HG03460 (cell line): ENCODE results near the gene TAF13.
"Not testable (repeated sequence)": the region's sequence is repeated elsewhere in the genome, so short reads cannot be mapped to it uniquely, and the experiment has no call there.

Experiments used
- ATAC-seq: cut with Tn5 transposase; IDR thresholded peaks from one replicate; pipeline ENCODE4 v1.9.1; 2021; ENCODE audit not compliant: unreplicated experiment

TAF13 gene

GRCh38 chr1:109091839-109092193 is 16.0 kb upstream of the TAF13 start:
- ATAC-seq: no peak

DNA sequence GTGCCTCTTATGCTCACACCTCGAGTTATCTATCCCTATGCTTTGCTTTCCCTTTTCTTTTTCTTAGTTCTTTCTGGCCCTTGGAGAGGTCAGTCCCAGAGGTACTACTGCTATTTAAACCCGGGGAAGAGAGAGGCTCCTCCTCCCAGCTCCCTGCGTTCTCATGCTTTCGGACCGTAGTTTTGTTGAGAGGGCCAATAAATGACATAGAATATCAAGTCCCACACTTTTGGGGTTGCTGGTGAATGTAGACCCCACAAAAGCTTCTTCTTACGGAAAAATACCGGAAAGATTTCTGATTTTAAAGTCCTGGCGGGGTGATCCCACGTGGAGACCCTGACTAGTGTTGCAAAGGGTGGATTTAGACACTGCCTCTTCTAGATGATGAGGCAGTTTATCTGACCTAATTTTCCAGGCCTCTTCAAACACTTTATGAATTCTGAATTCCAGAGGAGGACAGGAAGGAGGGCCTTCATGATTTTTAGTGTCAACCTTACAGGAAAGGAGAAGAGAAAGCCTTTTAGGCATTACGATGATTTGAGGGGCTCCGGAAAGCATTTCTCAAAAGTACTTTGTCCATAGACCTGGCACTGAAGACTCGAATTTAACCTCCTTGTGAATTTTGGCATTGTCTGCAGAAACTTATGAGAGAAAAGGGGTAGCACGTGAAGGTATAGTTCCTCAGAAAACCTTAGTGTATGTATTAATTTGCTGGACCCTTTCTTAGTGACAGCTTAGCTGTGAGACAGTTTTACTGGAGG is 15.5 kb upstream of the TAF13 start:
- ATAC-seq: peak; percentile 50

GRCh38 chr1:109090196-109091077 is 14.6 kb upstream of the TAF13 start, which contains the start of gene TMEM167B:
TSS of gene TMEM167B (plus strand) at chr1:109090764. CDS start at chr1:109090873, 109 bp downstream.
- peak; percentile 91 for ATAC-seq

- ATAC-seq: no peak
Measured at GRCh38 chr1:109089242-109090015, 13.6 kb upstream of the TAF13 start.

- ATAC-seq: no peak
Measured at GRCh38 chr1:109084563-109085517, 9.0 kb upstream of the TAF13 start.

GRCh38 chr1:109083923-109084322 is 8.1 kb upstream of the TAF13 start:
- ATAC-seq: no peak

- ATAC-seq: no peak
Measured at GRCh38 chr1:109083501-109083900, 7.7 kb upstream of the TAF13 start.

DNA sequence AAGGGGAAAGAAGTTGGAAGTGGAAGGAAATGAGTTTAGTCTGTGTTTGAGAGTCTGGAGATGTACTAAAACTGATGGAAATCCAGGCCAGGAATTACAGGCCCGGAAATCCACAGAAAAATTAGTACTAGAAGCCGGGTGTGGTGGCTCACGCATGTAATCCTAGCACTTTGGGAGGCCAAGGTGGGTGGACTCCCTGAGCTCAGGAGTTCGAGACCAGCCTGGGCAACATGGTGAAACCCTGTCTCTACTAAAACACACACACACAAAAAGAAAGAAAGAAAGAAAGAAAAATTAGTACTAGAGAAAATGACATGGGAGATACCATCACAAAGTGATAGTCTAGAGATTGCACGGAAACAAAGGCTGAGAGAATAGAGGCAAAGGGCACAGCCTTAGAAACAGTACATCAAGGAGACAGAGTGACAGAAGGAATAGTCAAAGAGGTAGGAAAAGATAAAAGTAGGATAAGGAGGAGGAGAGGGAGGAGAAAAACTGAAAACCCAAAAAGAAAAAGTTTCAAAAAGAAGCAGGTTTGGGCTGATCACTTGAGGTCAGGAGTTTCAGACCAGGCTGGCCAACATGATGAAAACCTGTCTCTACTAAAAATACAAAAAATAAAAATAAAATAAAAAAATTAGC is 4.8 kb upstream of the TAF13 start:
- no peak for ATAC-seq

DNA sequence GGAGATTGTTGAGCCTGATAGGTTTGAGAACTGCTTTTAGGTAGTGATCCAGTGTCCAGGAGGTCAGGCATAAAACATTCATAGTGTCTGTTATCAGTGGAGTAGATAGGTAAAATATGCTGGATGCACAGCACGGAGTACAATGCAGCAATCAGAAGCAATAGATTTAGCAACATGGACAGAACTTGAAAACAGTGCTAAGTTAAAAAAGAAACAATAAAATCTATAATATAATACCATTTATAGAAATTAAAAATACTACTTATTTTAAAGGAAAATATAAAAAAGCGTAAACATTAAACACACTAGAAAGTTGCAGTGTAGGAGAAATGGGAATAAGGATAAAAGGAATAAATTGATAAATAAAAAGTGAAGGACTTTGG is 3.4 kb upstream of the TAF13 start:
- ATAC-seq: no peak

DNA sequence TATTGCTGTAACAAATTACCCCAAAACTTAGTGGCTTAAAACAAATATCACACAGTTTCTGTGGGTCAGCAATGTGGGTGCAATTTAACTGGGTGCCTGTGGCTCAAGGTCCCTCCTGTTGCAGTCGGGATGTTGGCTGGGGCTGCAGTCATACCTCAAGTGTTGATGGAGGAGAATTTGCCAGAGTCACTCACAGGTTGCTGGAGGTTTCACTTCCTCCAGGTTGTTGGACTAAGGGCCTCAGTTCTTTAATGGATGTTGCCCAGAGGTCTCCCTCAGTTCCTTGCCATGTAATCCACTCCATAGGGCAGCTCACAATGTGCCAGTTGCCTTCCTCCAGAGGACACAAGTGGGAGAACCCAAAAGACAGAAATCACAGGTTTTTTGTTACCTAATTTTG is 2.5 kb upstream of the TAF13 start:
- no peak for ATAC-seq

GRCh38 chr1:109069294-109069693 is 6.5 kb downstream of the TAF13 start:
- ATAC-seq: no peak

- no peak for ATAC-seq
Measured at GRCh38 chr1:109067883-109068282, 7.9 kb downstream of the TAF13 start.

DNA sequence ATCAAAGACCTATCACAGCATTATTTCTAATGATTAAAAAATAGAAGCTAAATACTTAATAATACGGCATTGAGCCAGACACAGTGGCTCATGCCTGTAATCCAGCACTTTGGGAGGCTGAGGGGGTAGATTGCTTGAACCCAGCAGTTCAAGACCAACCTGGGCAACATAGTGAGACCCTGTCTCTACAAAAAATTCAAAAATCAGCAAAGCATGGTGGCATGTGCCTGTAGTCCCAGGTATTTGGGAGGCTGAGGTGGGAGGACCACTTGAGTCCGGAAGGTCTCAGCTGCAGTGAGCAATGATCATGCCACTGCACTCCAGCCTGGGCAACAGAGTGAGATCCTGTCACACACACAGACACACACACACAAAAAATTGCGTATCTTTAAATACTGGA is 10.7 kb downstream of the TAF13 start:
- no peak for ATAC-seq

GRCh38 chr1:109061183-109061582 is 14.6 kb downstream of the TAF13 start:
- no peak for ATAC-seq

DNA sequence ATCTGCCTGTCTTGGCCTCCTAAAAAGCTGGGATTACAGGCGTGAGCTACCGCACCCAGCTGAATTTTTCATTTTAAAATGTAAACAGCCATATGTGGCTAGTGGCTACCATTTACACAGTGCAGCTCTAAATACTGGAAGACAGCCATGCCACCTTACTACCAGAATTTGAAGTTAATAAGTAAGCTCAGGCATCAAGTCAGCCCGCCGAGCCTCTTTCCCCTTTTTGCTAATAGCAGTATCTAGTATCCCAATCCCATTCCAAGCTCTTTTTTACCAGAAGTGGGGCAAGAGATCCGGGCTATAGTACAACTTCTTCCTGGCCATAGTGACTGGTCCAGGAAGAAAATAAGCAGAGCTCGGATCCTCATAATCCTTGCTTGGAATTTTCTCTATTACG is 15.1 kb downstream of the TAF13 start:
- no peak for ATAC-seq

GRCh38 chr1:109059026-109059425 is 16.8 kb downstream of the TAF13 start:
- no peak for ATAC-seq

DNA sequence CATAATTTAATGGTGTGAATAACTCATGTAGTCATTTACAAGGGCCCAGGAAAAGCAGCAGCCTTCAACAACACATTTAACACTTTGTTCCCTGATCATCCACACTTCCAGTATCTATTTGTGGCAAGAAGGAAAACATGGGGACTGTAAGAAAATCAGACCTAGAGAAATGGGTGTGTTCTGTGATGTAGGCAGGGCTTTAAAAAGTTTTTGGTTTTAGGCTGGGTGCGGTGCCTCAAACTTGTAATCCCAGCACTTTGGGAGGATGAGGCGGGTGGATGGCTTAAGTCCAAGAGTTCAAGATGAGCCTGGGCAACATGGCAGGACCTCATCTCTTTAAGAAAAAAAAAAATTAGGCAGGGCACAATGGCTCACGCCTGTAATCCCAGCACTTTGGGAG is 19.7 kb downstream of the TAF13 start:
- no peak for ATAC-seq

DNA sequence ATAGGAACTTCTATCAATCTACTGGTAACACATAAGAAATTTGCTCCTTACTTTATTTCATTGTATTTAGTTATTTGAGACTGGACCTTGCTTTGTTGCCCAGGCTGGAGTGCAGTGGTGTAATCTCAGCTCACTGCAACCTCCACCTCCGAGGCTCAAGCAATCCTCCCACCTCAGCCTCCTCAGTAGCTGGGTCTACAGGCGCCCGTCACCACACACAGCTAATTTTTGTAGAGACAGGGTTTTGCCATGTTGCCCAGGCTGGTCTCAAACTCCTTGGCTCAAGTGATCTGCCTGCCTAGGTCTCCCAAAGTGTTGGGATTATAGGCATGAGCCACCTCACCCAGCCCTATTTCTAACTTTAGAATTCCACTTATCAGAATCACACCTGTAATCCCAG is 23.7 kb downstream of the TAF13 start:
- ATAC-seq: not testable (repeated sequence)

DNA sequence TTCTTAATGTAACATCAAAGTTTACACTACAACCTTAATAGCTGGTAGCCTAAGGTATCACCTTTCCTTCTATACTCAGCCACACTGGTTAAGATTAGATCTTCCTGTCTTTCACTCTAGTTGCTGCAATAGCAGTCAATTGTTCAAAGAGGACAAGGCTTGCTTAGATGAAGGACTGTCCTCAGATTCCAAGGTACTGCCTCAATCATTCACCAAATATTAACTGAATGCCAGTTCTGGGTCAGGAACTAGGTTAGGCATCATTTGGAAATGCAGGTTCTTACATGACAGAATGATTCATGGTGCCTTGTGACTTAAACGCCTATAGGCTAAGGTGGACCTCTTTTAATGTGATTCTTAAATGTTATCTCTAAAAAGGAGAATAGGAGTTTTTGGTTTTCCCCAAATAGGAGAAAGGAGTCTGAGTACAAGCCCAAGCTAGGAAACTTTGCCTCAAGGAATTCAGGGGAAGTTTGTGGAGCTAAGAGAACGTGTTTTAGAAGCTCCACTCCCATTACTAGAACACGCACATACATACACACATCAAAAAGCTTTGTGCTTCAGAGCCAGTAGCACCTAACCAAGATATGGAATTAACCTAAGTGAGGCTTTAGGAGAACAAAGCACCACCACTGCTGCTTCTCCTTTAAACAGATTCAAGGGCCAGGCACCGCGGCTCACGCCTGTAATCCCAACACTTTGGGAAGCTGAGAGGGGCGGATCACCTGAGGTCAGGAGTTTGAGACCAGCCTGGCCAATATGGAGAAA is 25.4 kb downstream of the TAF13 start:
- no peak for ATAC-seq
